HEK293 (cell line): ENCODE data around the gene LAYN.

Source experiments
- CTCF ChIP-seq: fragments of 450-650 bp; formaldehyde crosslinking; IDR thresholded peaks from 2 replicates; pipeline ENCODE4 v1.5.1; 2016; ENCODE audit warnings: missing biosample characterization, missing genetic modification characterization
- MZF1 ChIP-seq: fragments of 450-650 bp; formaldehyde crosslinking; IDR thresholded peaks from 2 replicates; pipeline ENCODE4 v1.5.1; 2017; ENCODE audit warnings: missing biosample characterization, missing genetic modification characterization, borderline replicate concordance
- ZNF138 ChIP-seq: fragments of 450-650 bp; formaldehyde crosslinking; IDR thresholded peaks from 2 replicates; pipeline ENCODE4 v1.5.1; 2016; ENCODE audit warnings: missing biosample characterization, missing genetic modification characterization, borderline replicate concordance
- ZNF24 ChIP-seq: fragments of 450-650 bp; formaldehyde crosslinking; IDR thresholded peaks from 2 replicates; pipeline ENCODE4 v1.5.1; 2016; ENCODE audit warnings: missing biosample characterization, missing genetic modification characterization
- ZNF423 ChIP-seq: fragments of 450-650 bp; formaldehyde crosslinking; IDR thresholded peaks from 2 replicates; pipeline ENCODE4 v1.5.1; 2016; ENCODE audit warnings: missing biosample characterization, missing genetic modification characterization
- ZNF488 ChIP-seq: fragments of 450-650 bp; formaldehyde crosslinking; IDR thresholded peaks from 2 replicates; pipeline ENCODE4 v1.5.1; 2016; ENCODE audit warnings: missing biosample characterization, missing genetic modification characterization
- ZSCAN16 ChIP-seq: fragments of 450-650 bp; formaldehyde crosslinking; IDR thresholded peaks from 2 replicates; pipeline ENCODE4 v1.5.1; 2016; ENCODE audit warnings: missing biosample characterization, missing genetic modification characterization

GRCh38 chr11:111502611-111503010 lies 37.9 kb upstream of the LAYN start:
- no peak for TF ChIP-seq ZNF423 (tag by site-specific recombination)
- no peak for TF ChIP-seq MZF1 (tag by site-specific recombination)
- no peak for TF ChIP-seq ZNF488
- no peak for TF ChIP-seq CTCF (tag by site-specific recombination)
- no peak for TF ChIP-seq ZNF138 (tag by site-specific recombination)
- TF ChIP-seq ZSCAN16 (tag by site-specific recombination): no peak
- TF ChIP-seq ZNF24: no peak
